ENCODE measurements around the gene SERGEF. TPM values are rescaled to one million over a fixed set of nuclear protein-coding genes. Genes with fewer than 3 reads are reported as not detected.

Gene SERGEF
- total and polyA plus RNA-seq, 10 donors, result 29.0 to 55.5 (median 38.8) TPM

DNA sequence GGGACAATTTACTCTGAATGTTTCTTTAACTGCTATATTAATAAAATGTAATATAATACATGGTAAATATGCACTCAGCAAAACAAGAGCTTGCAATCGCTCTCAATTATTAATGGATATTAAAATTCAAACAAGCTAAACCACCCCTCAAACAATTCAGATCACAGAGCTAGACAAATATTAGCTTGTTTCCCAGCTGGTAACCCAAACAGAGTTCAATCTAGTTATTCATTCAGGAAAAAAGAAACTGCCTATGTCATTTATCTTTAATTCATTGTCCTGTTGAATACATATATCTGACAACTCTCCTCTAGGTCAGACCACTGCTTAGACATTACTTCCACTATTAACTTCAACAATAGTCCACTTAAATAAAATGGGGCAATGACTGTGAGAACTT lies 78.7 kb downstream of the SERGEF start:
- DNase-seq, result no peak
- no peak overlapping the region for H3K27ac ChIP-seq
- 90 to 100% (median 97%) methylated on average over 1 of the region's 1 CpG for WGBS, 5 donors
- peaks cover 0 to 42% (median 2%) of the 10 kb centered on the region in 6 donors for H3K36me3 ChIP-seq
- peaks cover 0 to 4% (median 0%) of the 10 kb centered on the region in 6 donors for H3K4me1 ChIP-seq
- H3K4me3 ChIP-seq, result no peak overlapping the region
- TF ChIP-seq POLR2AphosphoS5 (IDR thresholded peaks at IDR 0.05) (no peak), CTCF (IDR thresholded peaks at IDR 0.05 in 8 of 11, conservative IDR thresholded peaks at IDR 0.05 in 3 of 11) (no peak), POLR2A (IDR thresholded peaks at IDR 0.05) (no peak)
- intact Hi-C loops (cut with DNase I; ENCODE audit: low total_unique reads), result no loop called here
- peaks cover 0 to 5% (median 0%) of the 10 kb centered on the region in 8 donors for H3K9me3 ChIP-seq
- H3K27me3 ChIP-seq (replicated peaks in 1 of 7), result no peaks in the 10 kb centered on the region

DNA sequence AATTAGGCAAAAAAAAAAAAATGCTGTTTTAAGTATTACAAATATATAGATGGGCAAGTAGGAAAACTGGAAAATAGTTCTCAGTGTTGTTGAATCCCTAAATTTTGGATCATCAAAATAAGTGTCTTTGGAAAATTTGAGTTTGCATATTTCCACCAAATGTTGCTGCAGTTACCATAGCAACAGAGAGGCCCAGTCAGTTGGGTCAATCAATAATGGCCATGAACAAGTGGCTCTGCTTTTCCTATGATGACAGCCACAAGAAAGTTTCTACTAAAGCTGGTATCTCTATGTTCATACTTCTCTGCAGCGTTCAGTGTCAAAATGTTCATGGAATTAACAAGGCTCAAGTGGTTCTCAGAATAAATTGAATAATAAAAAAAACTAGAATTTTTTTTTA lies 79.1 kb downstream of the SERGEF start:
- intact Hi-C loops (cut with DNase I; ENCODE audit: low total_unique reads), result no loop called here
- Histone ChIP-seq H3K36me3 (peaks cover 0 to 41% (median 2%) of the 10 kb centered on the region in 6 donors), H3K4me3 (no peak overlapping the region), H3K9me3 (peaks cover 0 to 5% (median 0%) of the 10 kb centered on the region in 8 donors), H3K27ac (no peak overlapping the region), H3K4me1 (peaks cover 0 to 9% (median 0%) of the 10 kb centered on the region in 6 donors), H3K27me3 (replicated peaks in 1 of 7) (no peaks in the 10 kb centered on the region)
- DNase-seq, result no peak
- WGBS, 5 donors, result 83 to 89% (median 88%) methylated on average over 1 of the region's 1 CpG
- no peak for TF ChIP-seq POLR2A (IDR thresholded peaks at IDR 0.05)
- TF ChIP-seq POLR2AphosphoS5 (IDR thresholded peaks at IDR 0.05), result no peak
- no peak for TF ChIP-seq CTCF (IDR thresholded peaks at IDR 0.05 in 8 of 11, conservative IDR thresholded peaks at IDR 0.05 in 3 of 11)

DNA sequence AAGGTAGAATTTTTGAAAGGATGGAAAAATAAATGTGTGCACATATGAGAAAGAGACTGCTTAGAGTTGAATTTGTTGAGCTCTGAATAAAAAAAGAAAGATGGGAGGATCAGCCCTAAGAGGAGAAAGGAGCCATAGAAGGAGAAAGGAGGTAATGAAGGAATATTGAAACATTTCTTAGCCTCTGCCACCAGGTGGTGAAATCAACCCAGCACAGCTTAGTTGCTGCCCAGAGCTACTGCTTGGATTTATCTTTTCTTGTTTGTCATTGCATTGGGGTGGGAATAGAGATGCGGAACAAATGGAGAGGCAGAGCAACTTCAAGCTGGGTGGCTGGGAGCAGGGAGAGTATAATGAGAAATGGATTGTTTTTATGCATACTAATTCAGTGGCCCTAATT lies 80.4 kb downstream of the SERGEF start:
- no peak for DNase-seq
- Histone ChIP-seq H3K27ac (no peak overlapping the region), H3K4me1 (peaks cover 0 to 17% (median under 1%) of the 10 kb centered on the region in 6 donors), H3K9me3 (peaks cover 0 to 5% (median 0%) of the 10 kb centered on the region in 8 donors), H3K36me3 (peaks cover 0 to 46% (median 2%) of the 10 kb centered on the region in 6 donors), H3K4me3 (no peak overlapping the region), H3K27me3 (replicated peaks in 1 of 7) (no peaks in the 10 kb centered on the region)
- TF ChIP-seq POLR2AphosphoS5 (IDR thresholded peaks at IDR 0.05) (no peak), CTCF (IDR thresholded peaks at IDR 0.05 in 8 of 11, conservative IDR thresholded peaks at IDR 0.05 in 3 of 11) (no peak), POLR2A (IDR thresholded peaks at IDR 0.05) (no peak)
- intact Hi-C loops (cut with DNase I; ENCODE audit: low total_unique reads), result no loop called here
- 96 to 100% (median 98%) methylated on average over 1 of the region's 1 CpG for WGBS, 5 donors

DNA sequence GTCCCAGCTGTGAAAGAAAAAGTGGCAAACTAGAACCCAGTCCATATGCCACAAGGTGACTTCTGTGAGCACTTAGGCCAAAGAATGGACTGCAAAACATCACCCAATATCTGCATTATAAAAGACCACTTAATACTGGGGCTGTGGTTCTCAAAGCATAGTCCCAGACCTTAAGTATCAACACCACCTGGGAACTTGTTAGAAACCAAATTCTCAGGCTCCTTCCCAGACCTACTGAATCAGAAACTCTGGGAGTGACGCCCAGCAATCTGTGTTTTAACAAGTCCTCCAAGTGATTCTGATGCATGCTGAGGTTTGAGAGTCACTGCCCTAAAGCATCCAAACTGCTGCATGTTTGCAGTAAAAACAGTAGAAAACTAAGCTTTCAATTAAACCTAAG lies 81.3 kb downstream of the SERGEF start:
- TF ChIP-seq POLR2AphosphoS5 (IDR thresholded peaks at IDR 0.05), result no peak
- TF ChIP-seq POLR2A (IDR thresholded peaks at IDR 0.05), result no peak
- no peak for TF ChIP-seq CTCF (IDR thresholded peaks at IDR 0.05 in 8 of 11, conservative IDR thresholded peaks at IDR 0.05 in 3 of 11)
- peaks cover 0 to 48% (median 2%) of the 10 kb centered on the region in 6 donors for H3K36me3 ChIP-seq
- no peak overlapping the region for H3K4me3 ChIP-seq
- peaks cover 0 to 5% (median 0%) of the 10 kb centered on the region in 8 donors for H3K9me3 ChIP-seq
- H3K4me1 ChIP-seq, result peaks cover 0 to 25% (median 3%) of the 10 kb centered on the region in 6 donors
- intact Hi-C loops (cut with DNase I; ENCODE audit: low total_unique reads), result no loop called here
- DNase-seq, result no peak
- no peak overlapping the region for H3K27ac ChIP-seq
- no peaks in the 10 kb centered on the region for H3K27me3 ChIP-seq (replicated peaks in 1 of 7)
- WGBS, 5 donors, result 91 to 100% (median 96%) methylated on average over 1 of the region's 1 CpG

Data from spleen (tissue), 11 donors.